LNCAP (cell line): Measurements from ENCODE around the gene RNASEL.

Experiments used
- TF ChIP-seq, protein P1 (sequence below): fragments of 450-650 bp; IDR thresholded peaks from 2 replicates; pipeline ENCODE4 v1.5.1; 2017; ENCODE audit warnings: mild to moderate bottlenecking

RNASEL gene

DNA sequence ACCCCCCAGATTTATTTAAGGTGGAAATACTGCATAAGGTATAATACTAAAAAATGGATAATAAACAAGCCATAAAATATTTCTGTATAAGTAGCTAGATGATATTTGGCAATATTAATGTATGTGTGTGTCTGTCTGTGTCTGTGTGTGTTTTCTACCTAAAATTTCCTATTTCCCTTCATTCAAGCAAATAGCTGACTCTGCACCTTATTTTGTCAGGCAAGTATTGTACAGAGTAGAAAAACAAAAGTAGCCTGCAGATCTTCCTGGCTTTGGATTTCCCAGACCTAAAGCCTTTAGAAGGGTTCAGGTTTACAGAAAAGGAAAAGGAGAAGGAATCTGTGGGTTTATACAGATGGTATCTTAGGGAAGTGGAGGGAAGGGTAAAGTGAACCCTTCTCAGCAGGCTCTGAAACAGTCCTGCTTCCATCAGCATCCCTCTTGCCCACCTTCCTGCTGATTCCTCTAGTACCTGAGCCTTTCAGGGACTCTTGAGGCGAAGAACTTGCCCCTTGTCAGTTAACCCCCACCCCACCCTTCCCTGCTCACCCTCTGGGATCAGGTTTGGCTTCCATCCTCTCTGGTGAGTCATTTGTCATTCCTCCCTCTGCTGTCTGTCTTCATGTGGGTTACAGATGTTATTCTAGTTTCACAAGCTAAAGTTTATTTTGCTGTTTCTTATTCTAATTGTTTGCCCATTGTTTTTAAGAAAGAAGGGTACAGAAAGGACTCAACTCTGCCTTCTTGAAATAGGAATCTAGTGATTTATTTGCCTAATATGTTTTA, 36.9 kb upstream of the RNASEL start:
- TF ChIP-seq, protein P1, sequence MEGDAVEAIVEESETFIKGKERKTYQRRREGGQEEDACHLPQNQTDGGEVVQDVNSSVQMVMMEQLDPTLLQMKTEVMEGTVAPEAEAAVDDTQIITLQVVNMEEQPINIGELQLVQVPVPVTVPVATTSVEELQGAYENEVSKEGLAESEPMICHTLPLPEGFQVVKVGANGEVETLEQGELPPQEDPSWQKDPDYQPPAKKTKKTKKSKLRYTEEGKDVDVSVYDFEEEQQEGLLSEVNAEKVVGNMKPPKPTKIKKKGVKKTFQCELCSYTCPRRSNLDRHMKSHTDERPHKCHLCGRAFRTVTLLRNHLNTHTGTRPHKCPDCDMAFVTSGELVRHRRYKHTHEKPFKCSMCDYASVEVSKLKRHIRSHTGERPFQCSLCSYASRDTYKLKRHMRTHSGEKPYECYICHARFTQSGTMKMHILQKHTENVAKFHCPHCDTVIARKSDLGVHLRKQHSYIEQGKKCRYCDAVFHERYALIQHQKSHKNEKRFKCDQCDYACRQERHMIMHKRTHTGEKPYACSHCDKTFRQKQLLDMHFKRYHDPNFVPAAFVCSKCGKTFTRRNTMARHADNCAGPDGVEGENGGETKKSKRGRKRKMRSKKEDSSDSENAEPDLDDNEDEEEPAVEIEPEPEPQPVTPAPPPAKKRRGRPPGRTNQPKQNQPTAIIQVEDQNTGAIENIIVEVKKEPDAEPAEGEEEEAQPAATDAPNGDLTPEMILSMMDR, result no peak

DNA sequence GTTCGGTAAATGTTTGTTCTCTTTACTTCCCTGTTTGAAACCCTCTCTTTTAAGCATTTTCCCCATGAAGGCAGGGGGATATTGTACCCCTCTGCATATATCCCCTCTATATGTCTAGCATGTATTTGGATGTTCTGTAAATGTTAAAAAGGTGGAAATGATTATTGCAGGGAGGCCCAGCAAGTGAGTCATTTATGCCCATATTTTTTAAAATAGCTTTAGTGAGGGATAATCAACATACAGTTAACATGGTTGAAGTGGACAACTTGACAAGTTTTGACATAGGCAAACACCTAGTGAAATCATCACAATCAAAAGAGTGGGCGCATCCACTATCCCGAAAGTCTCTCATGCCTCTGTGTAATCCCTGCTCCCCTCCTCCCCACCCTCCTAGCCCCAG, 36.0 kb upstream of the RNASEL start:
- TF ChIP-seq, protein P1, result no peak

DNA sequence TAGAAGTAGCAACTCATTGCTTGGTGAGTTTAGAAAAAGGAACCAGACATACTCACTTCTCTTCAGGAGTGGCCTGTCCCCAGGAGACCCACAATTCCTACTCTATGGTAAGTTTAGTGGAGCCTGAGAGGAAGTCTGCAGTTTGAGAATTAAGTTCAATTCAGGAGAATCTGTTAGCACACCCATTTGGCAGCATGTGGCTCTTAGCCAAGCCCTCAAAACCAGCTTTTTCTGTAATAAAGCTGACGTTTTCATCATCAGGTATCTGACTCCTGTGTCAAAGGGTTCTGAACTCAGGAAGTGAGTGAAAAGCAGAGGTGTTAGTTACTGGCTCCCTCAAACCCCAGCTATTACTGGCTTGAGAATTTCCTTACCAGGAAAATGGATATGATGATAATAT, 35.5 kb upstream of the RNASEL start:
- TF ChIP-seq, protein P1, result no peak

DNA sequence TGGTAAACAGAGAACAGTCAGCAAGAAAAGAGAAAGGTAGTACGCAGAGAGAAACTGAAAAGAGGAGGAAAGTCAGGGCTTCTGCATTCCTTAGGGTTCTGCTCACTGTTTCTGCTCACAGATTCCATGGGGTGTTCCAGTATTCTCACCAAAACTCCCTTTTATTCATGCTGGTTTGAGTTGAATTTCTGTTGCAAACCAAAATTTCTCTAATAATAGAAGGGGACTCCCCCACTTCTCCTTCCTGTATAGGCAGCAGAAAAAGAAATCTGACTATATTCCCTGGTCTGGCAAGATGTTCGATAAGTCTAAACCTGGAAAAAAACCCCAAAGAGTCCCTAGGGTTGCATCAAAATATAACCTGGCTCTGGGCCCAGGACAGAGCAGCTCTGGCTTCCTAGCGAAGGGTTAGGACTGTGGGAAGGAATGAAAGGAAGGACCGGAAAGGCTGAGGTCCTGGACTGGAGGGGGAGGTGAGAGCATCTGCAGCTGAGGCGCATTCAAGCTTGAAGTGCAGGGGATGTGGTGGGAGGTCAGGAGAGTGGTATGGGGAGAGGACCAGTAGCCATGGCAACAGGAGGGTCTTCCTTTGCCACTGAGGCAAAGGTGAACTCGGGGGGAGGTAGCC, 34.0 kb upstream of the RNASEL start:
- TF ChIP-seq, protein P1, result no peak

DNA sequence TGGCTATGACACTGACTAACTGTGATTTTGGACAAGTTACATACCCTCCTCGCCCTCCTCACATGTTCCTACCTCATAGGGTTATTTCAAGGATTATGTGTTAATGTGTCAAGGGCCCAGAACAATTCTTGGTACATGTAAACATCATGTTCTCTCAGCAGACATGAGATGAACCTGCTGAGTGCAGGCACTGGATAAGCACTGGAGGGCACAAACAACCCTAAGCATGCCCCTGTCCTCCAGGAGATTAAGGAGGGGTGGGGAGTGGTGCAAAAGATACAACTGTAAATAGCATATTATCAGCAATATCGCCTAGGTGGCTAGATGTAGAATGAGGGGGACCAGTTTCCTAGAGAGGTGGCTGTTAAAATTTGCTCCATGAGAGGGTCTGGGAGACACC, 32.9 kb upstream of the RNASEL start:
- TF ChIP-seq, protein P1, result no peak

DNA sequence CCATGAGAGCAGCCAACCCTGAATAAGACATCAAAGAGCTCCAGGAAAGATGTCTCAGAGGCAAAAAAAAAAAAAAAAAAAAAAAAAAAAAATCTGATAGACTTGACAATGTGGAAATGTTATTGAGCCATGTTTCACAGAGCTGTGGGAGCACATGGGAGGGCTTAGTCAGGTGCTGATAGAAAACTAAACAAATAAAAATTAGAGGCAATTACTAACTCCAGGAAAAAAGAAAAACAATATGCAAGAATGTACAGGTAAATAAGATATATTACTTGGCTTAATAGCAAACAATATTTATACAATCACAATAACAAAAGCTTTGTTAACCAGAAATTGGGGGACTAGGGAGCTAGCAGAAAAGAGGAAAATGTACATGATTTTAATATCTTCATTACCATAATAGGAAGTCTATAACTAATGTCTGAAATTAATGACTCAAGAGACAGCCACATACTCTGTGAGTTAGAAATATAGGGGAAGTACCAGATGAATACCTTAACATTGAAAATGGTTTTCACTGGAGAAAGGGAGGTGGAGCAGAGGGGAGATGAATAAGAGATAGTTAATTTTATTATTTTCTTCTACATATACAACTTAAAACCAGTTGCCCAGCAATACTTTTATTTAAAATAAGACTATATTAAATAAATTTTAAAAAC, 32.0 kb upstream of the RNASEL start:
- TF ChIP-seq, protein P1, result no peak

DNA sequence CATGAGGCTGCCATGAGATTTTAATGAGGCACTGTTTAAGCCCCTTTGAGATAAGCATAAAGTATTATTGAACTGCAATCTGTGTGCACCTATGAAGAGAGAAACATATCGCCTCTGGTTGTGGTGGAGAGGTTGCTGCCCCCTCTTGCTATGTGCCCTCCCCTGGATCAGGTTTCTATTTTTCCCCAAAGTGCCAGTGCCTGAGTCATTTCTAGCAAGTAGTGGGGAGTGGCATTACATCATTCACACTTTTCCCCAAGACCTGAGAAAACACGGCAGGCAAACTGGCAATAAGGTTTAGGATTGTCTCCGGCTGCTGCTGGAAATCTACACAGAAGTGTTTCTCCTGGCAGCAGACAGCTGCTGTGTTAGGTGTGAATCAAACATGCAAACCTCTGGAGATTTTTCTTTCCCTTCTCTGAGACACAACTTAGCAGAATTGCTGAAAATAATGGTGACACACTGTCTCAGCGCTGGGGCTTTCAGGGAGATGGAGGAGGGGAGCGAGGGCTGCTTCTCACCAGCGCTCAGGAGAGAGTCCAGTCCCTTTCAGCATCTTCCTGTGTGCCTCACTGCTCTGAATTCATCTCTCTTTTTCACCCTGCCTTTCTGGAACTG, 28.8 kb upstream of the RNASEL start:
- TF ChIP-seq, protein P1, result no peak
